PC-3 (cell line): ENCODE measurements around the gene UGT1A10. TPM values are rescaled to one million over a fixed set of nuclear protein-coding genes. Genes with fewer than 3 reads are reported as not detected.
"Not testable (repeated sequence)": the region's sequence is repeated elsewhere in the genome, so short reads cannot be mapped to it uniquely, and the experiment has no call there.

ENCODE experiments used
- ATAC-seq: fragments of 200-7000 bp; cut with Tn5 transposase; 2 replicates; pipeline ENCODE4 v1.9.1; 2020; ENCODE audit warnings: mild to moderate bottlenecking, moderate library complexity
- BruUV-seq: library from RNA; stranded (reverse); fragments of 400-500 nt; replicated peaks from 2 replicates; lab custom pipeline; 2021; lab: Mats Ljungman, UMichigan
- CTCF ChIA-PET: fragments of 300-600 bp; sonication (Branson Sonifier 250); formaldehyde crosslinking; loops from one replicate; lab custom pipeline; 2022; ENCODE audit warnings: antibody characterized with exemption; lab: Charles Lee
- POLR2A ChIA-PET: fragments of 300-600 bp; sonication (Branson Sonifier 250); formaldehyde crosslinking; loops from one replicate; lab custom pipeline; 2022; ENCODE audit warnings: antibody characterized with exemption; ENCODE audit not compliant: unreplicated experiment; lab: Charles Lee
- DNase-seq: peaks from one replicate; pipeline ENCODE4 v3.0.0-alpha.2; 2015
- H2AFZ ChIP-seq: fragments of 300-600 bp; sonication (generic); 2 replicates; pipeline ENCODE4 v1.6.0; 2016; ENCODE audit warnings: antibody characterized with exemption, low read length
- H3F3A ChIP-seq: fragments of 300-600 bp; sonication (generic); one replicate; pipeline ENCODE4 v1.6.0; 2017; ENCODE audit warnings: antibody characterized with exemption, low read length, control low read depth, mild to moderate bottlenecking; ENCODE audit not compliant: unreplicated experiment
- H3K27ac ChIP-seq: fragments of 300-600 bp; sonication (generic); 2 replicates; pipeline ENCODE4 v1.5.1; 2016; ENCODE audit warnings: mild to moderate bottlenecking, low read length
- H3K27me3 ChIP-seq: fragments of 300-600 bp; sonication (generic); 2 replicates; pipeline ENCODE4 v1.6.1; 2016; ENCODE audit warnings: low read length, mixed read lengths
- H3K36me3 ChIP-seq: fragments of 300-600 bp; sonication (generic); 2 replicates; pipeline ENCODE4 v1.6.1; 2016; ENCODE audit warnings: low read depth, mixed run types, low read length, mixed read lengths
- H3K4me1 ChIP-seq: fragments of 300-600 bp; sonication (generic); 2 replicates; pipeline ENCODE4 v1.5.1; 2016; ENCODE audit warnings: low read length; ENCODE audit not compliant: insufficient read depth
- H3K4me2 ChIP-seq: fragments of 300-600 bp; sonication (generic); 2 replicates; pipeline ENCODE4 v1.6.0; 2016; ENCODE audit warnings: low read length
- H3K4me3 ChIP-seq: fragments of 300-600 bp; sonication (generic); 2 replicates; pipeline ENCODE4 v1.5.1; 2016; ENCODE audit warnings: mild to moderate bottlenecking, low read length, mixed read lengths
- H3K79me2 ChIP-seq: fragments of 300-600 bp; sonication (generic); 2 replicates; pipeline ENCODE4 v1.6.1; 2017; ENCODE audit warnings: low read length, mixed read lengths
- H3K9ac ChIP-seq: fragments of 300-600 bp; sonication (generic); 2 replicates; pipeline ENCODE4 v1.6.0; 2016; ENCODE audit warnings: mild to moderate bottlenecking, low read length
- H3K9me2 ChIP-seq: fragments of 300-600 bp; sonication (generic); replicated peaks from 2 replicates; pipeline ENCODE4 v1.6.1; 2016; ENCODE audit warnings: mixed run types, low read length, mixed read lengths
- H3K9me3 ChIP-seq: fragments of 300-600 bp; sonication (generic); 2 replicates; pipeline ENCODE4 v1.6.1; 2016; ENCODE audit warnings: low read length, mixed read lengths
- H4K20me1 ChIP-seq: fragments of 300-600 bp; sonication (generic); 2 replicates; pipeline ENCODE4 v1.6.1; 2016; ENCODE audit warnings: low read length, mixed read lengths
- EZH2 ChIP-seq: fragments of 300-600 bp; sonication (generic); IDR thresholded peaks from one replicate; pipeline ENCODE4 v1.6.1; 2017; ENCODE audit warnings: antibody characterized with exemption, mild to moderate bottlenecking, low read length; ENCODE audit not compliant: unreplicated experiment
- EZH2phosphoT487 ChIP-seq: fragments of 300-600 bp; sonication (generic); IDR thresholded peaks from 2 replicates; pipeline ENCODE4 v1.6.1; 2018; ENCODE audit warnings: mild to moderate bottlenecking, antibody characterized with exemption, low read length, borderline replicate concordance
- intact Hi-C: fragments of 100-400 bp; cut with micrococcal nuclease; formaldehyde crosslinking; loops from 2 replicates; pipeline ENCODE4 v1.9.0; 2023
- total RNA-seq: library from RNA; depleted of rRNA; stranded (reverse); fragments of >200 nt; gene quantifications from 2 replicates; pipeline ENCODE4 v1.2.3, GENCODE V29; 2014
- TF ChIP-seq, protein P1 (sequence below): fragments of 300-600 bp; sonication (generic); conservative IDR thresholded peaks from 2 replicates; pipeline ENCODE4 v1.5.1; 2017; ENCODE audit warnings: antibody characterized with exemption, low read depth, mild to moderate bottlenecking, low read length

The UGT1A10 gene
- total RNA-seq, 1 experiment from 2014 or later = not detected

DNA sequence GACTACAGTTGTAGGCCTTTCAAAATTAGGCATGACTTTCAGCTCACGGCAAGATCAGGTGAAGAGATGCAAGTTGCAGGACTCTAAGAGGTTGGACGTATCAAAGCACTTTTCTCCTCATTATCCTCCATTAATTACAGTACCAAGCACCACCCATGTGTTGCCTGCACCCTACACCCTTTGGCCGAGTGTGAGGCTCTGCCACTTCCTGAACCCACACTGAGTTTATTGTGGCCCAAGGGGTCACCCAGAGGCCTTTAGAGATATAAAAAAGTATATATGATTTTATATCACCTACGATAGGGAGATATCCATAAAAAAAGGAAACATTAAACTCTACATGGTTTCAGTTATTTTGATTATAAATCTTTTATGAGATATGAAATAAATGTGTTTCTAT is 16.0 kb upstream of the UGT1A10 start:
- Histone ChIP-seq H3K9ac (no peak overlapping the region), H3K4me3 (no peak overlapping the region), H3K9me2 (no peaks in the 10 kb centered on the region), H3K9me3 (no peaks in the 10 kb centered on the region), H3K36me3 (no peaks in the 10 kb centered on the region), H3K4me1 (no peaks in the 10 kb centered on the region), H4K20me1 (no peaks in the 10 kb centered on the region), H2AFZ (no peak overlapping the region), H3K4me2 (no peak overlapping the region), H3F3A (no peaks in the 10 kb centered on the region), H3K79me2 (no peaks in the 10 kb centered on the region), H3K27ac (no peak overlapping the region), H3K27me3 (no peaks in the 10 kb centered on the region)
- ATAC-seq (no peak), DNase-seq (no peak)
- POLR2A ChIA-PET = no interaction called here
- intact Hi-C loops = no loop called here
- BruUV-seq = no TSS peak
- TF ChIP-seq EZH2phosphoT487 (no peak), EZH2 (no peak)
- TF ChIP-seq, protein P1, sequence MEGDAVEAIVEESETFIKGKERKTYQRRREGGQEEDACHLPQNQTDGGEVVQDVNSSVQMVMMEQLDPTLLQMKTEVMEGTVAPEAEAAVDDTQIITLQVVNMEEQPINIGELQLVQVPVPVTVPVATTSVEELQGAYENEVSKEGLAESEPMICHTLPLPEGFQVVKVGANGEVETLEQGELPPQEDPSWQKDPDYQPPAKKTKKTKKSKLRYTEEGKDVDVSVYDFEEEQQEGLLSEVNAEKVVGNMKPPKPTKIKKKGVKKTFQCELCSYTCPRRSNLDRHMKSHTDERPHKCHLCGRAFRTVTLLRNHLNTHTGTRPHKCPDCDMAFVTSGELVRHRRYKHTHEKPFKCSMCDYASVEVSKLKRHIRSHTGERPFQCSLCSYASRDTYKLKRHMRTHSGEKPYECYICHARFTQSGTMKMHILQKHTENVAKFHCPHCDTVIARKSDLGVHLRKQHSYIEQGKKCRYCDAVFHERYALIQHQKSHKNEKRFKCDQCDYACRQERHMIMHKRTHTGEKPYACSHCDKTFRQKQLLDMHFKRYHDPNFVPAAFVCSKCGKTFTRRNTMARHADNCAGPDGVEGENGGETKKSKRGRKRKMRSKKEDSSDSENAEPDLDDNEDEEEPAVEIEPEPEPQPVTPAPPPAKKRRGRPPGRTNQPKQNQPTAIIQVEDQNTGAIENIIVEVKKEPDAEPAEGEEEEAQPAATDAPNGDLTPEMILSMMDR = no peak
- CTCF ChIA-PET = no interaction called here

DNA sequence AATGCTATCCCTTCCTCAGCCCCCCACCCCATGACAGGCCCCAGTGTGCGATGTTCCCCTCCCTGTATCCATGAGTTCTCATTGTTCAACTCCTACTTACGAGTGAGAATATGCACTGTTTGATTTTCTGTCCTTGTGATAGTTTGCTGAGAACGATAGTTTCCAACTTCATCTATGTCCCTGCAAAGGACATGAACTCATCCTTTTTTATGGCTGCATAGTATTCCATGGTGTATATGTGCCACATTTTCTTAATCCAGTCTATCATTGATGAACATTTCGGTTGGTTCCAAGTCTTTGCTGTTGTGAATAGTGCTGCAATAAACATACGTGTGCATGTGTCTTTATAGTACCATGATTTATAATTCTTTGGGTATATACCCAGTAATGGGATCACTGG is 14.4 kb upstream of the UGT1A10 start:
- intact Hi-C loops, H3K79me2 ChIP-seq, H3K27ac ChIP-seq, H4K20me1 ChIP-seq, H3K9me2 ChIP-seq, BruUV-seq, CTCF ChIA-PET, POLR2A ChIA-PET, H3F3A ChIP-seq, H3K9me3 ChIP-seq, H3K4me1 ChIP-seq, H3K9ac ChIP-seq, H3K4me2 ChIP-seq, DNase-seq, H3K27me3 ChIP-seq, H3K4me3 ChIP-seq, H3K36me3 ChIP-seq, ATAC-seq, H2AFZ ChIP-seq: not testable (repeated sequence)

DNA sequence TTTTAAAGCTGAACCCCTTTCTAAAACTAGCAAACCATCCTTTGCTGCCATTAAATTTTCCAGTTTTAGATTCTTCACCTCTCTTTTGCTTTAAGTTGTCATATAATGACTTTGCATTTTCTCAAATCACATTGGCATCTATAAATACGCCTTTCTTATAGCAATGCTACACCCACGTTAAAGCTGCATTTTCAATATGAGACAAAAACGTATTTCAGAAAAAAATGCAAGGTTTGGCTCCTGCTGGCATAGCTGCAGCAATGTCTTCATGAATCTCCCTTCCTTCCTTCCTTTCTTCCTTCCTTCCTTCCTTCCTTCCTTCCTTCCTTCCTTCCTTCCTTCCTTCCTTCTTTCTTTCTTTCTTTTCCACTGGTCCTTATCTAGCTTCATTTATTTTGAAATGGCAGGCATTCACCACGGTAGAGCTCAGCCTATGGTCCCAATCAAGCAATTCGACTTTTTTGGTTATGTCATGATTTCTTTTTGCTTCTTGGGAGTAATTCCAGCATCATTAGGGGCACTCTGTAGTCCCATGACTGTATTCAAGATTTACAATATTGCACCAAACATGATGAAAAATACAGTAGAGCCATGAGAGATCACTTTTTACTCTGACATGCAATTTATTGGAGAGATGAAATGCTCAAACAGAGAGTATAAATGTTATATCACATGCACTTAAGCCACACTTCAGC is 8.8 kb upstream of the UGT1A10 start:
- ChIA-PET POLR2A (no interaction called here), CTCF (no interaction called here)
- BruUV-seq = no TSS peak

More for the DNA sequence above, 8.8 kb upstream of the UGT1A10 start:
- no peaks in the 10 kb centered on the region for H3K9me2 ChIP-seq
- no peaks in the 10 kb centered on the region for H3K4me1 ChIP-seq
- DNase-seq (no peak), ATAC-seq (no peak)
- H2AFZ ChIP-seq = no peak overlapping the region
- H3K27me3 ChIP-seq = no peaks in the 10 kb centered on the region
- no peak overlapping the region for H3K27ac ChIP-seq
- no peaks in the 10 kb centered on the region for H3K36me3 ChIP-seq
- H3K79me2 ChIP-seq = no peaks in the 10 kb centered on the region
- H3K4me2 ChIP-seq = no peak overlapping the region
- no peaks in the 10 kb centered on the region for H4K20me1 ChIP-seq
- no peak overlapping the region for H3K9ac ChIP-seq
- TF ChIP-seq EZH2phosphoT487 = no peak
- TF ChIP-seq, protein P1 = no peak
- no peak for TF ChIP-seq EZH2
- no peaks in the 10 kb centered on the region for H3F3A ChIP-seq
- H3K9me3 ChIP-seq = no peaks in the 10 kb centered on the region
- no peak overlapping the region for H3K4me3 ChIP-seq
- intact Hi-C loops = no loop called here
